OCI-LY7 (cell line): ENCODE results near the gene VKORC1.

Experiments
- EZH2phosphoT487 ChIP-seq: fragments of 200-600 bp; sonication (generic); IDR thresholded peaks from 2 replicates; pipeline ENCODE4 v1.6.1; 2018; ENCODE audit warnings: low read depth, borderline replicate concordance, mild to moderate bottlenecking, mixed run types, antibody characterized with exemption, low read length, moderate library complexity, mixed read lengths
- TF ChIP-seq, protein P1 (sequence below): fragments of 200-600 bp; sonication (generic); conservative IDR thresholded peaks from 2 replicates; pipeline ENCODE4 v1.5.1; 2014; ENCODE audit warnings: mild to moderate bottlenecking, antibody characterized with exemption, low read length, moderate library complexity, mixed read lengths

DNA sequence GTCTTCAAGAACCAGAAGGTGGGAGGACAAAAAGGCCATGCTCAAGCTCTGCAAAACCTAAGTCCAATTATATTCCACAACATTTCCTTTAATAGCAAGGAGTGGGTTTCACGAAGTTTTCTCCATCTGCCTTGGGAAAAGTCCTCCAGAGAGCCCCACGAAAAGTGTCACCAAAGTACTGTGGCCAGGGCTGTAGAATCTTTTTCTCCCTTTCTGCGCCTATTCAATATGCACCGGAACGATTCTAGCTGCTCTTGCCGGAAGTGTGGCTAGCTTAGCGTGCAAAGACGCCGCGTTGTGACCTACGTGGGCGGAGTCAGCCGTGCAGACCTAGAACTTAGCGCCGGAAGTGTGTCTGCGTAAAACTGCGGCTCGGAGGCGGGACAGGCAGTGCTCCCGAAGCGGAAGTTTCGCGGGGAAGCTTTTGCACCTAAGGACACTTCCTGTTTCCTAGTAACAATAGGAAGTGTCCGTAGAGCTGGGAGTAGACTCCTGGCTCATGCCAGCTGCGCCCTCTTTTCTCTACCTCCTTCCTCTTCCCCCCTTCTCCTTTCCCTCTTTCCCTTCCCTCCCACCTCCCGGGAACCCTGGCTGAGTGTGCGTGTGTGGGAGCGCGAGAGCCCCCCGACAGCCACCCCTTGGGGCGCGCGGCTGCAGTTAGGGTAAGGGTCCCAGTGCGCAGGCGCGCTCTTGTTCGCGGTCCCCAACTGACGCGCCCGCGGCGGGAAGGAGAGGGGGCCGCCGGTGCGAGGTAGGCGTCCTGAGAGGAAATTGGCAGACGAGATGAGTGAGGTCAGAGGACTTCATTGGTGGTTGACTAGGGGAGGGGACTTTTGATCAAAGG is 20.4 kb downstream of the VKORC1 start, which contains the start of the genes ZNF646 and ZNF668:
- TF ChIP-seq, protein P1, sequence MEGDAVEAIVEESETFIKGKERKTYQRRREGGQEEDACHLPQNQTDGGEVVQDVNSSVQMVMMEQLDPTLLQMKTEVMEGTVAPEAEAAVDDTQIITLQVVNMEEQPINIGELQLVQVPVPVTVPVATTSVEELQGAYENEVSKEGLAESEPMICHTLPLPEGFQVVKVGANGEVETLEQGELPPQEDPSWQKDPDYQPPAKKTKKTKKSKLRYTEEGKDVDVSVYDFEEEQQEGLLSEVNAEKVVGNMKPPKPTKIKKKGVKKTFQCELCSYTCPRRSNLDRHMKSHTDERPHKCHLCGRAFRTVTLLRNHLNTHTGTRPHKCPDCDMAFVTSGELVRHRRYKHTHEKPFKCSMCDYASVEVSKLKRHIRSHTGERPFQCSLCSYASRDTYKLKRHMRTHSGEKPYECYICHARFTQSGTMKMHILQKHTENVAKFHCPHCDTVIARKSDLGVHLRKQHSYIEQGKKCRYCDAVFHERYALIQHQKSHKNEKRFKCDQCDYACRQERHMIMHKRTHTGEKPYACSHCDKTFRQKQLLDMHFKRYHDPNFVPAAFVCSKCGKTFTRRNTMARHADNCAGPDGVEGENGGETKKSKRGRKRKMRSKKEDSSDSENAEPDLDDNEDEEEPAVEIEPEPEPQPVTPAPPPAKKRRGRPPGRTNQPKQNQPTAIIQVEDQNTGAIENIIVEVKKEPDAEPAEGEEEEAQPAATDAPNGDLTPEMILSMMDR: no peak
- TF ChIP-seq EZH2phosphoT487: no peak
